Erythroblast (primary cell): ENCODE results near the gene TMEM209.

Experiments
- GATA1 ChIP-seq: IDR thresholded peaks from 2 replicates; pipeline ENCODE4 v1.6.1; 2011; ENCODE audit warnings: low read depth, mild to moderate bottlenecking, control low read depth, low read length, moderate library complexity
- POLR2A ChIP-seq: IDR thresholded peaks from 2 replicates; pipeline ENCODE4 v1.6.1; 2011; ENCODE audit warnings: mild to moderate bottlenecking, low read length

DNA sequence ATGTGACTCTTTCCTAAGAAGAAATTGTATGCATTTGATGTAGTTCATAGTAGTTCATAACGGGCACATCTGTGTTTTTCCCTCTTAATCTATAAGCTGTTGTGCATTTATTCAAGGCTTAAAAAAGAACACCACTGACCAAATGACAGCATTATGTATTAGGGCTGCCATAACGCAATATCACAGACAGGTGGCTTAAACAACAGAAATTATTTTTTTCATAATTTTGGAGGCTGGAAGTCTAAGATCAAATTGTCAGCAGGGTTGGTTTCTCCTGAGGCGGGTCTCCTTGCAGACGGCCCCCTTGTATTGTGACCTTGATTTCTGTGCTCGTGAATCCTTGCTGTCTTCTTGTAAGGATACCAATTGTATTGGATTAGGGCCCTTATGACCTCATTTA lies 1.8 kb upstream of the TMEM209 start:
- TF ChIP-seq POLR2A (no peak), GATA1 (no peak)
